Measurements from ENCODE around the gene OR5H14.

- TF ChIP-seq POLR2AphosphoS5 (IDR thresholded peaks at IDR 0.05; ENCODE audit: low read depth, low read length) (no peak), POLR2A (IDR thresholded peaks at IDR 0.05; ENCODE audit: low read depth, low read length) (no peak), TAF1 (IDR thresholded peaks at IDR 0.05; ENCODE audit: borderline replicate concordance, low read depth, low read length) (no peak)
Measured at GRCh38 chr3:98185180-98185579, 37.9 kb downstream of the OR5H14 start.

Measured in GM12892 (cell line).